Activated T-helper 17 cell treated with anti-CD3 and anti-CD28 coated beads, Interleukin-2, amount 50 U/mL, for 72 hours (primary cell): Measurements from ENCODE around the gene RALBP1. TPM values are rescaled to one million over a fixed set of nuclear protein-coding genes. Genes with fewer than 3 reads are reported as not detected.
A peak's percentile ranks its signal among the peaks of the same experiment; 100 is the strongest.
"Not testable (repeated sequence)": the region's sequence is repeated elsewhere in the genome, so short reads cannot be mapped to it uniquely, and the experiment has no call there.

ENCODE experiments used
- ATAC-seq: fragments of 150-1000 bp; cut with Tn5 transposase; replicated peaks from 2 replicates; pipeline ENCODE4 v1.10.0; 2021; ENCODE audit warnings: mild to moderate bottlenecking, moderate library complexity
- H3K27ac Mint-ChIP-seq: one replicate; pipeline ENCODE4 v1.8.0; 2022; ENCODE audit warnings: mixed read lengths
- H3K27me3 Mint-ChIP-seq: one replicate; pipeline ENCODE4 v1.8.0; 2022; ENCODE audit warnings: mixed read lengths
- H3K36me3 Mint-ChIP-seq: one replicate; pipeline ENCODE4 v1.8.0; 2022; ENCODE audit warnings: low read depth, mild to moderate bottlenecking, mixed read lengths
- H3K4me1 Mint-ChIP-seq: one replicate; pipeline ENCODE4 v1.8.0; 2022; ENCODE audit warnings: mixed read lengths
- H3K4me3 Mint-ChIP-seq: one replicate; pipeline ENCODE4 v1.8.0; 2022; ENCODE audit warnings: mild to moderate bottlenecking, mixed read lengths
- H3K9me3 Mint-ChIP-seq: one replicate; pipeline ENCODE4 v1.8.0; 2022; ENCODE audit warnings: mixed read lengths
- total RNA-seq, 2 donors: library from RNA; stranded (reverse); gene quantifications; one replicate each; pipeline ENCODE4 v1.2.3, GENCODE V29; 2022

The RALBP1 gene
- total RNA-seq, 2 donors from 2014 or later, result 53.2 to 62.7 TPM

DNA sequence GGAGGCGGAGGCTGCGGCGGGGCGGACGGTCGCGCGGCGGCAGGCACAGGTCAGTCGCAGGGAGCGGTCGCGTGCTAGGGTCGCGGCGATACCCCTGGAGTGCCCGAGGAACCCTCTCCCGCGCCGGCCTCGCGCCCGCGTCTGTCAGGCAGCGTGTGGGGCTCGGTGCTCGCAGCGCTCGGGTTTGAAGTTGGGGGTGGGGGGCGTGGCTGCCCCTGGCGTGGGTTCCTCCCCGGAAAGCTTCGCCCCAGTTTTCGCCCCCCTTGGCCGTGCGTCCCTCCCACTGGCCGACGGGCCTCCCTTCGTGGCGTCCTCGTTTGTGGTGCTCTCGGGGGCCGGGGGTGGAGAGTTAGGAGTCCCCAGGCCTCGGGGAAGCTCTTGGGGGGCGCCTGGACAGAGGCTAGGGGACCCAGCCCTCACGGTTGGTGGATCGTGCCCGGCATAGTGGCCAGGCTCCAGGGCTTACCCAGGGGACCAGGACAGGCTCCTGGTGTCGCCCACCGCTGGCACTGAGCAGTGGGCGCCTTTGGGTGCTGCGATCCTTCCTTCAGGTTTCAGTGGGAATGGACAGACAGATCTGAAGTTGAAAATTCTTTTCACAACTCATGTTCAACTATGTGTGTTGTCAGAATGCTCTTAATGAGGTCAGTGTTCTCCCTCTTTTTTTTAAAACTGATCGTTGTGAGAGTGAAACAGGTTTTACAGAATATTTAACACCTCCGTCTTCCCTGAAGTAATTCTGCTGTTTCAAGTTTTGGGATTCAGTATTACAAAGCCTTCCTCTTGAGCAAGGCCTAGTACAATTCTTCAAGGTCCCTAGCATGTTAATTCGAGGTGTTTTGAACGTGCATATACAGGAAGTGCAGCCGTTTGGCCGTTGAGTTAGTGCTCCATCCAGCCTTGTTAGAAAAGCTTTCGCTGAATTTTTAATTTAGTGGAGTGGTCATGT, 604 bp downstream of the RALBP1 start:
- H3K4me3 Mint-ChIP-seq, result peak overlapping the region; percentile 89
- ATAC-seq, result no peak
- H3K27ac Mint-ChIP-seq, result peak overlapping the region; percentile 91
- H3K4me1 Mint-ChIP-seq, result peaks cover 19% of the 10 kb centered on the region
- H3K27me3 Mint-ChIP-seq, result peaks cover 3% of the 10 kb centered on the region
- no peaks in the 10 kb centered on the region for H3K9me3 Mint-ChIP-seq
- peaks cover 29% of the 10 kb centered on the region for H3K36me3 Mint-ChIP-seq

DNA sequence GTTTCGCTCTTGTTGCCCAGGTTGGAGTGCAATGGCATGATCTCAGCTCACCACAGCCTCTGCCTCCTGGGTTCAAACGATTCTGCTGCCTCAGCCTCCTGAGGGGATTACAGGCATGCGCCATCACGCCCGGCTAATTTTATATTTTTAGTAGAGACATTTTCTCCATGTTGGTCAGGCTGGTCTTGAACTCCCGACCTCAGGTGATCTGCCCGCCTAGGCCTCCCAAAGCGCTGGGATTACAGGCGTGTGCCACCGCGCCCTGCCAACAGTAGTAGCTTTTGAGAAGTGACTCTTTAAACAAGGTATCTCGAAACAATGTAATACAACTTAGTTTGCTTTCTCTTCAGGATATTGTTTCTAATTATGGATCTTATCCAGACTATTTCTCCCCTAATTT, 1.6 kb downstream of the RALBP1 start:
- not testable (repeated sequence) for ATAC-seq, H3K9me3 Mint-ChIP-seq, H3K27me3 Mint-ChIP-seq
- Mint-ChIP-seq H3K27ac (peak overlapping the region; percentile 84), H3K4me1 (peaks cover 19% of the 10 kb centered on the region), H3K4me3 (peak overlapping the region; percentile 89), H3K36me3 (peaks cover 36% of the 10 kb centered on the region)

DNA sequence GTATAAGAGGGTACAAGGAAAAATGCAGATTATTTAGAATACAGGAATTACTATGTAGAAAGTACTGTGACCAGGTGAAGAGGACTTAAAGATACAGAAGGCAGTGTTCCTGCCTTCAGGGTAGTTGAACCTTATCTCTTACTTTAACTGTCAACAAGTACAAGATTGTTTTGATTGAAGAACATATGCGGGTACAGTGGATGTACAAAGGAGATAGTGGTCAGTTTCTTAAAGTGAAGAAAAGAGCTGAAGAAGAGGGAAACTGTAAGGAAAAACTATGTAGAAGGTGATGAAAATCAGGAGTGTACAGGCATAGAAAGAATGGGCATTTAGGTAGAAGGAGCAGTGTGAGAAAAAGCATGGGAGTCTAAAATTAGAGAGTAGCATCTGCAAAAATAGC, 2.2 kb downstream of the RALBP1 start:
- Mint-ChIP-seq H3K36me3 (peaks cover 36% of the 10 kb centered on the region), H3K9me3 (no peaks in the 10 kb centered on the region), H3K27ac (peak overlapping the region; percentile 84), H3K4me3 (peak overlapping the region; percentile 89), H3K27me3 (peaks cover under 1% of the 10 kb centered on the region), H3K4me1 (peaks cover 19% of the 10 kb centered on the region)
- no peak for ATAC-seq

DNA sequence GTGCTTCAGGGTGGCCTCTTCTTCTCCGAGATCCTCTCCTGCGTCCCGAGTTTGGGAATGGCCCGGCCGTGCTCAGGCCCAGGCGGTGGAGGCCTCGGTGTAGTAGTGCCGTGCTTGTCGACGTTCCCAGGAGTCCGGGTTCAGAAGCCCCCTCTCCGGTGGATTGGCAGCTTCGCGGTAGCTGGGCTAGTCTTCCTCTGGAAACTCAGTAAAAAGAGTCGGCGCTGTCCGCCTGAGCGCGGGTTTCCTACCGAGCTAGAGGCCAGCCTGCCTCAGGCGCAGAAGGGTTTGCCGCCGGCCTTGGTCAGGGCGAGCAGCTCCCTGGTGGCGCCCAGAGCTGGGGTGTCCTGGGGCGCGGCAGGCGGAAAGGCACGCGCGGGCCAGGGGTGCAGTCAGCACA, 3.2 kb downstream of the RALBP1 start:
- H3K4me3 Mint-ChIP-seq, result no peak overlapping the region
- peaks cover 36% of the 10 kb centered on the region for H3K36me3 Mint-ChIP-seq
- H3K4me1 Mint-ChIP-seq, result peaks cover 23% of the 10 kb centered on the region
- no peaks in the 10 kb centered on the region for H3K9me3 Mint-ChIP-seq
- no peaks in the 10 kb centered on the region for H3K27me3 Mint-ChIP-seq
- H3K27ac Mint-ChIP-seq, result no peak overlapping the region
- ATAC-seq, result no peak

DNA sequence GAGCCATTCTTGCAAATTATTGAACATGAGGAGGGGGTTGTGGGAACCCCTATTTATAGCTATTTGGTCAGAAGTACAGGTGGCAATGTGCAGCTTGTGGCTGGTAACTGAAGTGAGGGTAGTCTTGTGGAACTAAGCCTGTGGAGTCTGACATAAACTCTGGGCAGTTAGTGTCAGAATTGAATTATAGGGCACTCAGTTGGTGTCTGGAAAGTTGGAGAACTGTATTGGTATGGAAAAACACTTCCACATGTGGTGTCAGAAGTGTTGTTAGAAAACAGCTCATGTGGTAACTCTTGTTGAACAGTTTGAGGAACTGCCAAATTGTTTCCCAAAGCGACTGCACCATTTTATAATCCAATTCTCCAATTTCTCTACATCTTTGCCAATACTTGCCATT, 7.5 kb downstream of the RALBP1 start:
- Mint-ChIP-seq H3K4me1 (peaks cover 24% of the 10 kb centered on the region), H3K27me3 (no peaks in the 10 kb centered on the region), H3K9me3 (no peaks in the 10 kb centered on the region), H3K27ac (no peak overlapping the region), H3K4me3 (no peak overlapping the region), H3K36me3 (peaks cover 40% of the 10 kb centered on the region)
- ATAC-seq, result no peak

DNA sequence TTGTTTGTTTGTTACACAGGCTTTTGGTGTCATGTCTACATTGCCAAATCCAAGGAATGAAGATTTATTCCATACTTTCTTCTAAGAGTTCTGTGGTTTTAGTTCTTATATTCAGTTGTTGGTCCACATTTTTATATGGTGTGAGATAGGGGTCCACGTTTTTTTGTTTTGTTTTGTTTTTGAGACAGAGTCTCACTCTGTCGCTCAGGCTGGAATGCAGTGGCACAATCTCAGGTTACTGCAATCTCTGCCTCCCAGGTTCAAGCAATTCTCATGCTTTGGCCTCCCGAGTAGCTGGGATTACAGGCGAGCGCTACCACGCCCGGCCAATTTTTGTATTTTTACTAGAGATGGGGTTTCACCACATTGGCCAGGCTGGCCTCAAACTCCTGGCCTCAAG, 8.2 kb downstream of the RALBP1 start:
- no peaks in the 10 kb centered on the region for H3K27me3 Mint-ChIP-seq
- H3K9me3 Mint-ChIP-seq, result no peaks in the 10 kb centered on the region
- H3K27ac Mint-ChIP-seq, result no peak overlapping the region
- ATAC-seq, result no peak
- H3K4me3 Mint-ChIP-seq, result no peak overlapping the region
- peaks cover 35% of the 10 kb centered on the region for H3K36me3 Mint-ChIP-seq
- peaks cover 24% of the 10 kb centered on the region for H3K4me1 Mint-ChIP-seq

DNA sequence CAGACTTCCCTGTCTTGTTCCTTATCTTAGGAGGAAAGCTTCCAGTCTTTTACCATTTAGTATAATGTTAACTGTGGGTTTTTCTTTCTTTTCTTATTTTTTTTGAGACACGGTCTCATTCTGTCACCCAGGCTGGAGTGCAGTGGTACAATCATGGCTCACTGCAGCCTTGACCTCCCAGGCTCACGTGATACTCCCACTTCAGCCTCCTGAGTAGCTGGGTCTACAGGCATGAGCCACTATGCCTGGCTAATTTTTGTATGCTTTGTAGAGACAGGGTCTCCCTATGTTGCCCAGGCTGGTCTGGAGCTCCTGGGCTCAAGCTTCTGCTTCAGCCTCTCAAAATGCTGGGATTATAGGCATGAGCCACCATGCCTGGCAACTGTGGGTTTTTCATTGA, 9.5 kb downstream of the RALBP1 start:
- H3K27me3 Mint-ChIP-seq, ATAC-seq, H3K9me3 Mint-ChIP-seq, H3K27ac Mint-ChIP-seq, H3K4me3 Mint-ChIP-seq: not testable (repeated sequence)
- Mint-ChIP-seq H3K36me3 (peaks cover 21% of the 10 kb centered on the region), H3K4me1 (peaks cover 20% of the 10 kb centered on the region)

DNA sequence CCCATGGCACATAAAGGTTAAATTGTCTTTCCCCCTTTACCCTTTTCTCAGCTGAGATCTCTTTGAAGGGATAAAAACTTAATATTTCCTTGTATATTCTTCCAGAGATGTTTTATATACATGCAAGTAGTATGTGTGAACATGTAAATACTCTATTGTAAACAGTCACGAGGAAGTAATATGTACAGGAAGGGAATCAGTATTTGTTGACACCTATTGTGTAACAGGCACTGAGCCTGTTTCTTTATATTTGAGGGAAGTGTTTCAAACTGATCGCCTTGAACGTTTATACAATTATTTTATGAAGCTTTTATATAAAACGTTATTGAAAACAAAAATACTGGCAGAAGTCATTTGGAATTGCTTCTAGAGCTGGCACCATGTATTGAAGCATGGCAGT, 13.2 kb downstream of the RALBP1 start:
- Mint-ChIP-seq H3K4me1 (peaks cover 22% of the 10 kb centered on the region), H3K36me3 (peaks cover 20% of the 10 kb centered on the region), H3K27ac (no peak overlapping the region), H3K9me3 (no peaks in the 10 kb centered on the region), H3K4me3 (no peak overlapping the region), H3K27me3 (no peaks in the 10 kb centered on the region)
- ATAC-seq, result no peak

DNA sequence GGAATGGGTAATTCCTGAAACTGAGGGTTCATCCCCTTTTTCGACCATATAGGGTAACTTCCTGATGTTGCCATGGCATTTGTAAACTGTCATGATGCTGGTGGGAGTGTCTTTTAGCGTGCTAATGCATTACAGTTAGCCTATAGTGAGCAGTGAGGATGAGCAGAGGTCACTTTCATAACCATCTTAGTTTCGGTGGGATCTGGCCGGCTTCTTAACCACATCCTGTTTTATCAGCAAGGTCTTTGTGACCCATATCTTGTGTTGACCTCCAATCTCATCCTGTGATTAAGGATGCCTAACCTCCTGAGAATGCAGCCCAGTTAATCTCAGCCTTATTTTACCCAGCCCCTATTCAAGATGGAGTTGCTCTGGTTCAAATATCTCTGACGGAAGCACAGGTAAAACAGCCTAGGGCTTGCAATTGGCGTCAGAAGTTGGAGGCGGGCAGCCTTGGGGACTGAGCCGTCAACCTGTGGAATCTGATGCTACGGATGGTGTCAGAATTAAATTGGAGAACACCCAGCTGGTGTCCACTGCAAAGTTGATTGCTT, 19.5 kb downstream of the RALBP1 start:
- ATAC-seq, result peak; percentile 96
- no peaks in the 10 kb centered on the region for H3K9me3 Mint-ChIP-seq
- H3K4me1 Mint-ChIP-seq, result peaks cover 28% of the 10 kb centered on the region
- H3K27ac Mint-ChIP-seq, result peak overlapping the region; percentile 86
- H3K4me3 Mint-ChIP-seq, result peak overlapping the region; percentile 70
- peaks cover 13% of the 10 kb centered on the region for H3K36me3 Mint-ChIP-seq
- H3K27me3 Mint-ChIP-seq, result no peaks in the 10 kb centered on the region

DNA sequence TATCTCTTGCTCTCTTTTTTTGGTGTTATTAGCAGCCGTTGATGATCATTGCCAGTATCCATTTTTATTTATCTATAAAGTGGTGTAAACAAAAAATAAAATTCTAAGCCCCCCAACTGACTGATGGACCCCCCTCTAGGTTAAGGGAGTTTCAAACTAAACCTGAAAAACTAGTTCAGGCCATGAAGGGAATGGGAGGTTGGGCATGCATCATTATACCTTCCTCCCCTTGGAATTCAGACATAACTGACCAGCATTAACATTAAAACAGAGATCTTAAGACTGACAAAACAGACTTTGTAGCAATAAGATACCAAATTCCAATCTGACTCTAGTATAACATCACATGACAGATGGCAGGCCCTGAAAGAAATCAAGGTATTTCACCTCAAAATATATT, 20.2 kb downstream of the RALBP1 start:
- peaks cover 28% of the 10 kb centered on the region for H3K4me1 Mint-ChIP-seq
- peaks cover 15% of the 10 kb centered on the region for H3K36me3 Mint-ChIP-seq
- H3K27me3 Mint-ChIP-seq, result no peaks in the 10 kb centered on the region
- H3K27ac Mint-ChIP-seq, result peak overlapping the region; percentile 86
- H3K4me3 Mint-ChIP-seq, result peak overlapping the region; percentile 70
- ATAC-seq, result no peak
- H3K9me3 Mint-ChIP-seq, result no peaks in the 10 kb centered on the region

DNA sequence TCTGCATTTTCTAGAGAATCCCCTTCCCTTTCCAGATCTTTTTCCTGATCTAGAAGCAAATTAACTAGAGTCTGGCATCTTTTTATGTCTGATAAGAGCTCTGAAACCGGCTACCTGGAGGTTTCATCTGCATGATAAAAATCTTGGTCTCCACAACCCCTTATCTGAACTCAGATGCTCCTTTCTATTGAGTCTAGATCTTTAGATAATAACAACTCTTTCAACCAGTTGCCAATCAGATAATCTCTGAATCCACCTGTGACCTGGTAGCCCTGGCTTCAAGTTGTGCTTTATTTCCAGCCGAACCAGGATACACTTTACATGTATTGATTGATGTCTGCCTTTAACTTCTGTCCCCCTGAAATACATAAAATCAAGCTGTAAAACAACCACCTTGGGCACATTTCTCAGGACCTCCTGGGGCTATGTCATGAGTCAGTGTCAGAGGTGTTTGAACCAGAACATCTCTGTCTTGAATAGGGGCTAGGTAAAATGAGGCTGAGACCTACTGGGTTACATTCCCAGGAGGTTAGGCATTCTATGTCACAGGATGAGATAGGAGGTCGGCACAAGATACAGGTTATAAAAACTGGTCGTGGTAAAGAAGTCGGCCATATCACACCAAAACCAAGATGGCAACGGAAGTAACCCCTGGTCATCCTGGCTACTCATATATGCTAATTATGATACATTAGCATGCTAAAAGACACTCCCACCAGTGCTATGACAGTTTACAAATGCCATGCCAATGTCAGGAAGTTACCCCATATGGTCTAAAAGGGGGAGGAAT, 20.8 kb downstream of the RALBP1 start:
- peak overlapping the region; percentile 86 for H3K27ac Mint-ChIP-seq
- no peak for ATAC-seq

DNA sequence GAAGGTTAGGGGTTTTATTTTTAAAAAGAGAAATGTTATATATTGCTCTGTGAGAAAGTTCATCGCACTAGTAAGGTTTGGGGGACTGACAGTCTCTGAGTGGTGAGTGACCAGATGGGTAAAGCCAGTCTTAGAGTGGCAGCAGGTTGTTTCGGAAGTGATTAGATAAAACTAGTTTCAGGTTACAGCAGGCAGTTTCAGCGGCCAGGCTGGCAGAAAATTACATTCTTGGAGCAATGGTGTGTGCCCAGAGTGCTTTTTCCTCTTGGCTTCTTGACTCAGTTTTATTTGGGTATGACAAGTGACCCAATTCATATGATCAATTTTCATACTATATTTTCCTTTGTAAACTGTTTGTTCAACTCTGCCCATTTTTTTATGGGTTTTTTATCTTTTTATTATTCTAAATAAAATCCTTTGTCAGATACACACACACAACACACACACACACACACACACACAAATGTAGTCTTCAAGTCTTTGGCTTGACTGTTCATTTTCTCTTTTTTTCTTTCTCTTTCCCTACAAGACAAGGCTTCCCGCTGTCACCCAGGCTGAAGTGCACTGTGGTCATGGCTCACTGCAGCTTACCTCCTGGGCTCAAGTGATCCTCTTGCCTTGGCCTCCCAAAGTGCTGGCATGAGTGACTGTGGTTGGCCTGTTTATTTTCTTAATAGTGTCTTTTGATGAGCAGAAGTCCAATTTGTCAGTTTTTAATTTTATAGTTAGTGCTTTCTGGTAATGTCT, 30.9 kb downstream of the RALBP1 start:
- H3K4me3 Mint-ChIP-seq, result no peak overlapping the region
- peaks cover 16% of the 10 kb centered on the region for H3K36me3 Mint-ChIP-seq
- H3K27ac Mint-ChIP-seq, result no peak overlapping the region
- peaks cover 3% of the 10 kb centered on the region for H3K9me3 Mint-ChIP-seq
- ATAC-seq, result no peak
- peaks cover 19% of the 10 kb centered on the region for H3K4me1 Mint-ChIP-seq
- H3K27me3 Mint-ChIP-seq, result no peaks in the 10 kb centered on the region

More for the DNA sequence above, 20.8 kb downstream of the RALBP1 start:
- Mint-ChIP-seq H3K36me3 (peaks cover 16% of the 10 kb centered on the region), H3K9me3 (no peaks in the 10 kb centered on the region), H3K4me1 (peaks cover 28% of the 10 kb centered on the region), H3K4me3 (no peak overlapping the region), H3K27me3 (no peaks in the 10 kb centered on the region)

DNA sequence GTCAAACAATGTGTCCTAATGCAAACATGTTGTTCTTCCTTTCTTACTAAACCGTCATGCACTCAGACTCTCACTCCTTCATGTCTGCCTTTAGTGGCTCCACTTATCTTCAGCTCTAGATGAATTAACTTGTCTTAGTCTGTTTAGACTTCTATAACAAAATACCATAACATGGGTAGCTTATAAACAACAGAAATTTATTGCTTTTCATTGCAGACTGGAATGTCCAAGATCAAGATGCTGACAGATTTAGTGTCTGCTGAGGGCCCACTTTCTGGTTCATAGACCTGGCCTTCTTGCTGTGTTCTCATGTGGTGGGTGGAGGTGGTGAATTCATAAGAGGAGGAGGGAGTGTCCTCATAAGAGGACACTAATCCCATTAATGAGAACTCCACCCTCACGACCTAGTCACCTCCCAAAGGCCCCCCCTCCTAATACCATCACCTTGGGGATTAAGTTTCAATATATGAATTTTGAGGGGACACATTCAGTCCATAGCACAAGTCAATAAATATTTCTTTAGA, 32.3 kb downstream of the RALBP1 start:
- no peaks in the 10 kb centered on the region for H3K9me3 Mint-ChIP-seq
- H3K36me3 Mint-ChIP-seq, result peaks cover 6% of the 10 kb centered on the region
- H3K27ac Mint-ChIP-seq, result peak overlapping the region; percentile 65
- no peak overlapping the region for H3K4me3 Mint-ChIP-seq
- H3K27me3 Mint-ChIP-seq, result no peaks in the 10 kb centered on the region
- no peak for ATAC-seq
- H3K4me1 Mint-ChIP-seq, result peaks cover 19% of the 10 kb centered on the region
